ENCODE results near the gene NEMF.

The NEMF gene

GRCh38 chr14:49880267-49881064 is 27.9 kb upstream of the NEMF start (continued):
- TF ChIP-seq SETDB1 (IDR thresholded peaks at IDR 0.05; ENCODE audit: insufficient read length, low read length) (no peak), ZNF654 (tag by site-specific recombination; IDR thresholded peaks at IDR 0.05; ENCODE audit: low read depth) (no peak), ZNF37A (tag by site-specific recombination; IDR thresholded peaks at IDR 0.05) (no peak), ZNF24 (tag by site-specific recombination; IDR thresholded peaks at IDR 0.05) (peak; percentile 77; the same call in 1 of the 2 replicates), ZNF274 (IDR thresholded peaks at IDR 0.05; ENCODE audit: low read length) (no peak), ZNF274 (tag by site-specific recombination; IDR thresholded peaks at IDR 0.05; ENCODE audit: borderline replicate concordance) (no peak), ZNF398 (tag by site-specific recombination; IDR thresholded peaks at IDR 0.05) (no peak), ZNF416 (tag by site-specific recombination; IDR thresholded peaks at IDR 0.05) (no peak), ZBTB6 (tag by site-specific recombination; IDR thresholded peaks at IDR 0.05) (no peak), ZNF510 (tag by site-specific recombination; IDR thresholded peaks at IDR 0.05; ENCODE audit: insufficient replicate concordance) (peak; percentile 2), ZNF837 (tag by site-specific recombination; IDR thresholded peaks at IDR 0.05) (no peak)

DNA sequence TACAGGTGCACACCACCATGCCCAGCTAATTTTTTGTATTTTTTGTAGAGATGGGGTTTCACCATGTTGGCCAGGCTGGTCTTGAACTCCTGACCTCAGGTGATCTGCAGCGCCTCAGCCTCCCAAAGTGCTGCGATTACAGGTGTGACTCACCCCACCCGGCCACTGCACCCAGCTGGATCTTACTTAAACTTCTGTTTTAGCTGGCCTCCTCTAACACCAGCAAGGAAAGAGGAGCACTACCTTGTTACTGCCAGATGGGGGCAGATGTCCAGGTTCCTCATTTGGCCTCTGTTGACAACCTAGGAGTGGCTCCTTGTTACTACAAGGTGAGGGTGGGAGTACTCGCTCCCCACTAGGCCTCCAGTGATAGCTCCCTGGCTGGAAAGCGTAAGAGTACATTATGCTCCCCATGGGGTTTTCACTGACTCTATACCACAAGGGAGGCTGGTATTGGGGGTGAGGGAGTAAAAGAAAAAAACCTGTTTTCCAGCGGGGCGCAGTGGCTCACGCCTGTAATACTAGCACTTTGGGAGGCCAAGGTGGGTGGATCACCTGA is 27.1 kb upstream of the NEMF start:
- Histone ChIP-seq H3K4me3 (ENCODE audit: low read depth, low read length) (no peak overlapping the region), H3K4me1 (ENCODE audit: control insufficient read depth, insufficient read depth, low read length) (peaks cover 13% of the 10 kb centered on the region), H3K36me3 (ENCODE audit: control insufficient read depth in 2 of 2, insufficient read depth in 1 of 2, low read length in 2 of 2) (no peaks in the 10 kb centered on the region), H3K27ac (ENCODE audit: extremely low read depth, low read depth, low read length) (peak overlapping the region; percentile 74; the same call in 1 of the 2 replicates), H3K9me3 (ENCODE audit: control insufficient read depth, insufficient read depth, low read depth, low read length) (no peaks in the 10 kb centered on the region)
- POLR2A ChIA-PET = interaction anchor here (0.6 to 1.6 kb wide), 5 partner anchors 11 to 225 kb away, joined by 3 to 14 read pairs (median 5); no protein-coding TSS in a partner anchor
- CTCF ChIA-PET = interaction anchor here (0.6 to 3.0 kb wide), 15 partner anchors 9 to 330 kb away, joined by 3 to 19 read pairs (median 4); partner anchors contain the start of genes ARF6 and NEMF
- TF ChIP-seq MZF1 (tag by site-specific recombination; IDR thresholded peaks at IDR 0.05; ENCODE audit: borderline replicate concordance) (peak; percentile 60; the same call in 1 of the 2 replicates), ZNF10 (tag by site-specific recombination; IDR thresholded peaks at IDR 0.05) (peak; percentile 67; the same call in 1 of the 2 replicates), ZNF600 (tag by site-specific recombination; IDR thresholded peaks at IDR 0.05) (no peak), ZSCAN5A (tag by site-specific recombination; IDR thresholded peaks at IDR 0.05) (no peak), ZNF654 (tag by site-specific recombination; IDR thresholded peaks at IDR 0.05; ENCODE audit: low read depth) (peak; percentile 32; the same call in 1 of the 2 replicates), ZNF629 (tag by site-specific recombination; IDR thresholded peaks at IDR 0.05) (peak; percentile 57; the same call in 1 of the 2 replicates), IKZF3 (tag by site-specific recombination; IDR thresholded peaks at IDR 0.05) (peak; percentile 45; the same call in 1 of the 2 replicates), ZNF354C (tag by site-specific recombination; IDR thresholded peaks at IDR 0.05; ENCODE audit: borderline replicate concordance, low read depth) (no peak), ZNF548 (tag by site-specific recombination; IDR thresholded peaks at IDR 0.05) (no peak), ZNF148 (tag by site-specific recombination; IDR thresholded peaks at IDR 0.05; ENCODE audit: borderline replicate concordance) (no peak), ZEB2 (tag by site-specific recombination; IDR thresholded peaks at IDR 0.05) (0 out of 2 replicates have a peak, but pooled peaks have one; percentile 39), ZIC2 (tag by site-specific recombination; IDR thresholded peaks at IDR 0.05) (peak; percentile 33), ZNF37A (tag by site-specific recombination; IDR thresholded peaks at IDR 0.05) (no peak), ZFHX2 (tag by site-specific recombination; conservative IDR thresholded peaks at IDR 0.05) (peak; percentile 47; the same call in 1 of the 2 replicates), ZNF140 (tag by site-specific recombination; IDR thresholded peaks at IDR 0.05) (no peak), SP7 (tag by site-specific recombination; IDR thresholded peaks at IDR 0.05) (peak; percentile 35), ZNF335 (tag by site-specific recombination; conservative IDR thresholded peaks at IDR 0.05) (peak; percentile 62; the same call in 1 of the 2 replicates), ZNF211 (tag by site-specific recombination; IDR thresholded peaks at IDR 0.05; ENCODE audit: low read depth) (no peak)

Measured in HEK293 (cell line).